Body of pancreas (tissue), 4 donors: ENCODE measurements around the gene BABAM2.

Experiments
- POLR2A ChIP-seq, 3 donors: fragments of 450-650 bp; IDR thresholded peaks; one replicate each; pipeline ENCODE4 v1.6.1; 2016; ENCODE audit warnings: antibody characterized with exemption in 3 of 3, mild to moderate bottlenecking in 2 of 3
- TF ChIP-seq, protein P1 (sequence below), 7 experiments: fragments of 450-650 bp in 4 of 7; fragments of 200-600 bp in 3 of 7; sonication (generic) in 3 of 7; IDR thresholded peaks; one replicate each; pipeline ENCODE4 v1.5.1; 2016 to 2019; ENCODE audit warnings: antibody characterized with exemption in 7 of 7

DNA sequence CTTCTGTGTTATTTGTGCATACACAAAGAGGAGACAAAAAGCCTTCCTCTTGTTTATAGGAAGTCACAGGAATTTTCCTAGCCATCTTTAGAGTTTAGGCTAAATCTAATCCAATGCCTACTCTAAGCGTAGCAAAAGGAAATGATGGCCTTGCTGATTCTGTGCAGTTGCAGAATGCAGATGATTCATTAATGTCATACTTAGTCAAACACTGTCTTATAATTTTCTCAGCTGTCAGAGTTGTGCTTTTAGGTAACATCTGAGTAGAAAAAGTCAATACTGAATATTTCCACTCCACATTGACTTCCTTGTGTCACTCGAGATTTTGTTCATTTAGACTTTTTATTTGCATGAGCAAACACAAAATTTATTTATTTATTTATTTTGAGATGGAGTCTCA is 344.3 kb downstream of the BABAM2 start:
- TF ChIP-seq, protein P1, sequence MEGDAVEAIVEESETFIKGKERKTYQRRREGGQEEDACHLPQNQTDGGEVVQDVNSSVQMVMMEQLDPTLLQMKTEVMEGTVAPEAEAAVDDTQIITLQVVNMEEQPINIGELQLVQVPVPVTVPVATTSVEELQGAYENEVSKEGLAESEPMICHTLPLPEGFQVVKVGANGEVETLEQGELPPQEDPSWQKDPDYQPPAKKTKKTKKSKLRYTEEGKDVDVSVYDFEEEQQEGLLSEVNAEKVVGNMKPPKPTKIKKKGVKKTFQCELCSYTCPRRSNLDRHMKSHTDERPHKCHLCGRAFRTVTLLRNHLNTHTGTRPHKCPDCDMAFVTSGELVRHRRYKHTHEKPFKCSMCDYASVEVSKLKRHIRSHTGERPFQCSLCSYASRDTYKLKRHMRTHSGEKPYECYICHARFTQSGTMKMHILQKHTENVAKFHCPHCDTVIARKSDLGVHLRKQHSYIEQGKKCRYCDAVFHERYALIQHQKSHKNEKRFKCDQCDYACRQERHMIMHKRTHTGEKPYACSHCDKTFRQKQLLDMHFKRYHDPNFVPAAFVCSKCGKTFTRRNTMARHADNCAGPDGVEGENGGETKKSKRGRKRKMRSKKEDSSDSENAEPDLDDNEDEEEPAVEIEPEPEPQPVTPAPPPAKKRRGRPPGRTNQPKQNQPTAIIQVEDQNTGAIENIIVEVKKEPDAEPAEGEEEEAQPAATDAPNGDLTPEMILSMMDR (IDR thresholded peaks at IDR 0.05): no peak
- TF ChIP-seq POLR2A (IDR thresholded peaks at IDR 0.05): no peak
